HPDE6-E6E7 (cell line): ENCODE data around the gene APOA4.
"Not testable (repeated sequence)": the region's sequence is repeated elsewhere in the genome, so short reads cannot be mapped to it uniquely, and the experiment has no call there.

Source experiments
- DNase-seq: peaks from one replicate; pipeline ENCODE4 v3.0.0; 2011; ENCODE audit warnings: missing footprints; ENCODE audit errors: extremely low spot score

Gene APOA4

DNA sequence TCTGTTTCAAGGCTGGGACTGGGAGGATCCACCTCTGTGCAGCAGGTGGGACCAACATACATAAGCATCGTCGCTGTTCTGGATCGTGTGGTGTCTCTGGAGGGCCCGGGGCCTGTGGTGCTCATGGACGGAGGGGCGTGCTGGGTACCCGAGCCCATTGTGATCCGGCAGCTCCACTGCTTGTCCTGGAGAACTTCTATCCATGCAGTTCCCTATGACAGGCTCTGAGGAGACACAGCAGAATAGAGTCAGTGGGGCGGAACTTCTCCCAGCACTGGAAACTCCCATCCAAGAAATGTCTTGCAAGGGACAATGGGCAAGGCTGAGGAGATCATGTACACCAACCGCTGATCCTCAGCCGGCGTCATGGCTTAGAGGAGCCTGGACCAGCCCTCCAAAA lies 26.0 kb upstream of the APOA4 start:
- DNase-seq: no peak

DNA sequence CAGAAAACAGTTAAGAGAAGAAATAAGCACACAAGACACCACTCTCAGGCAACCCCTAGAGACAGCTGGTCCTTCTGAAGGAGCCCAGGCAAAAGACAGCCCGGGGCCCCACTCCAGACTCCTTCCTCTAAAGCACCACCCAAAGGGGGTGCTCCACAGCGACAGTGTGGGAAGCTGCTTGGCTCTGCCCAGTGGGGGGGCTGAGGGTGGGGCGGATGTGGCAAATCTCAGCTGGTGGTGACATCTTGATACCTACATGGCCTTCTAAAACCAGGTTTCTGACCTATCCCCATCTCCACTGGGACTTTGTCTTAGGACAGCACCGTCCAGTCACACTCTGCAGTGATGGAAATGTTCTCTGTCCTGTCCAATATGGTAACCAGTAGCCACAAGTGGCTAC lies 24.5 kb upstream of the APOA4 start:
- DNase-seq: no peak

GRCh38 chr11:116844722-116845121 lies 21.6 kb upstream of the APOA4 start:
- DNase-seq: no peak

- no peak for DNase-seq
These were observed 20.6 kb upstream of the APOA4 start for GRCh38 chr11:116843661-116844060.

DNA sequence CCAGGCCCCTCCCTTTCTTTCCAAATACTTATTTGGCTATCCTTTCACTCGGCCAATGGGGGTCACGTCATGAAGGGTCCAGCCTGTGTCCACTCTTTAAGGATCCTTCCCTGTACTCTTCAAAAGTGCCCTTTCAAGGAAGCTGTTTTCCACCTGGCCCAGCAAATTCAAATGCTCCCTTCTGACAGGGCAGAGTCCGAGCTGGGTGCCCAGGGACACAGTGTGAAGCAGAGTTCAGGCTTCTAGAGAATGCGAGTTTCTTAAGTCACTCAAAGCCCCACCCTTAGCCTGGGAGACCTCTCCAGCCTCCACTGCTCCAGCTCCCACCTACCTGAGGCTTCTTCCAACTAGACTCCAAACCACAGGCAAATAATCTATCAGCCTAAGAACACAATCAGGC lies 19.8 kb upstream of the APOA4 start:
- DNase-seq: no peak

DNA sequence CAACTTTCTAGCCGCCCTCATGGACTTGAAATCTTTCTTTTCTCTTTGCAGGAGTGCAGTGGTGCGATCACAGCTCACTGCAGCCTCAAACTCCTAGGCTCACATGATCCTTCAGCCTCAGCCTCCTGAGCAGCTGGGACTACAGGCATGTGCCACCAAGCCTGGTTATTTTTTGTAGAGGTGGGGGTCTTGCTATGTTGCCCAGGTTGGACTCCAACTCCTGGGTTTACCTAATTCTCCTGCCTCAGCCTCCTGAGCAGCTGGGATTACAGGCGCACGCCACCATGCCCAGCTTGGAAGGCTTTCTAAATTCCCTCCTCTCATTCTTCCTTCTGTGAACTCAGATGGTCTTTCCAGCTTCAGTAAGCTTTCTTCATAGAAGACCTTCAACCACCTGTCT lies 19.0 kb upstream of the APOA4 start:
- DNase-seq: no peak

- no peak for DNase-seq
These were observed 17.7 kb upstream of the APOA4 start for GRCh38 chr11:116840746-116841296.

DNA sequence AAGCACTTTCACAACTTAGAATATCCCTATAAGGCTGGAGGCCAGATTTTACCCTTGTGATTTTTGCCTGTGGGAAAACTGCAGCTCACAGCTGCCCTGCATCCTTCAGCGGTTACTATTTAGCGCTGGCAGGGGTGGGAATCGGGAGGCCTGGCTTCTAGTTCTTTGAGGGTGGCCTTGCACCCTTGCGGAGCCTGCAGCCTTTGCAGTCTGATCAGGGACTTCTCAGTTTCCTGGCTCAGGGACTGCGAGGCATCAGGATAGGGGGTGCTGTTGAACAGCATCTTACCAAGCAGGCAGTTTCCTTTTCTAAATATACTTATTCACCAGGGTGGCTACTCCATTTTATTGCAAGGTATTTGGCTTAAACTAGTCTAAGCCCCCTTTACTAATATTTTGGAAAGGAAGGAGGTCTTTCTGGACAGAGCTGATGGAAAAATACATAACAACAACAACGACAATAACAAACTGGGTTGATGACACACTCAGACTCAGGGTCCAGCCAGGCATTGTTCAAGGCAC lies 17.2 kb upstream of the APOA4 start:
- no peak for DNase-seq

GRCh38 chr11:116838321-116839084 lies 15.4 kb upstream of the APOA4 start:
- no peak for DNase-seq

- no peak for DNase-seq
These were observed 14.4 kb upstream of the APOA4 start, which contains the start of gene APOA1 for GRCh38 chr11:116837231-116838091. TSS of gene APOA1 (minus strand) at chr11:116837622. CDS start at chr11:116837387, 235 bp downstream.

GRCh38 chr11:116836632-116836991 lies 13.5 kb upstream of the APOA4 start:
- DNase-seq: no peak

DNA sequence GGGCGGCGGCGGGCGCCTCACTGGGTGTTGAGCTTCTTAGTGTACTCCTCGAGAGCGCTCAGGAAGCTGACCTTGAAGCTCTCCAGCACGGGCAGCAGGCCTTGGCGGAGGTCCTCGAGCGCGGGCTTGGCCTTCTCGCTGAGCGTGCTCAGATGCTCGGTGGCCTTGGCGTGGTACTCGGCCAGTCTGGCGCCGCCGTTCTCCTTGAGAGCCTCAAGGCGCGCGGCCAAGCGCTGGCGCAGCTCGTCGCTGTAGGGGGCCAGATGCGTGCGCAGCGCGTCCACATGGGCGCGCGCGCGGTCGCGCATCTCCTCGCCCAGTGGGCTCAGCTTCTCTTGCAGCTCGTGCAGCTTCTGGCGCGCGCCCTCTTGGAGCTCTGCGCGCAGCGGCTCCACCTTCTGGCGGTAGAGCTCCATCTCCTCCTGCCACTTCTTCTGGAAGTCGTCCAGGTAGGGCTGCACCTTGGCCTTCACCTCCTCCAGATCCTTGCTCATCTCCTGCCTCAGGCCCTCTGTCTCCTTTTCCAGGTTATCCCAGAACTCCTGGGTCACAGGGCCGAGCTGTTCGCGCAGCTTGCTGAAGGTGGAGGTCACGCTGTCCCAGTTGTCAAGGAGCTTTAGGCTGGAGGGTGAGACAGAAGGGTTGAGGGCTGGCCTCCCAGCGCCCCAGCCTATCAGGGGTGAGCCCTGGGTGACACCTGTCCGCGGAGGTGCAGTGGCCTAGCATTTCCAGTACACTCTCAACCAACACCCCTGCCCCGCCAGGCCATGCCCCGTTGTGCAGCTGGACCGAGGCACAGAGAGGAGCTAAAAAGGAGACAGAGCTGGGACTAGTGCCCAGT lies 12.9 kb upstream of the APOA4 start:
- peak; percentile 79 for DNase-seq

DNA sequence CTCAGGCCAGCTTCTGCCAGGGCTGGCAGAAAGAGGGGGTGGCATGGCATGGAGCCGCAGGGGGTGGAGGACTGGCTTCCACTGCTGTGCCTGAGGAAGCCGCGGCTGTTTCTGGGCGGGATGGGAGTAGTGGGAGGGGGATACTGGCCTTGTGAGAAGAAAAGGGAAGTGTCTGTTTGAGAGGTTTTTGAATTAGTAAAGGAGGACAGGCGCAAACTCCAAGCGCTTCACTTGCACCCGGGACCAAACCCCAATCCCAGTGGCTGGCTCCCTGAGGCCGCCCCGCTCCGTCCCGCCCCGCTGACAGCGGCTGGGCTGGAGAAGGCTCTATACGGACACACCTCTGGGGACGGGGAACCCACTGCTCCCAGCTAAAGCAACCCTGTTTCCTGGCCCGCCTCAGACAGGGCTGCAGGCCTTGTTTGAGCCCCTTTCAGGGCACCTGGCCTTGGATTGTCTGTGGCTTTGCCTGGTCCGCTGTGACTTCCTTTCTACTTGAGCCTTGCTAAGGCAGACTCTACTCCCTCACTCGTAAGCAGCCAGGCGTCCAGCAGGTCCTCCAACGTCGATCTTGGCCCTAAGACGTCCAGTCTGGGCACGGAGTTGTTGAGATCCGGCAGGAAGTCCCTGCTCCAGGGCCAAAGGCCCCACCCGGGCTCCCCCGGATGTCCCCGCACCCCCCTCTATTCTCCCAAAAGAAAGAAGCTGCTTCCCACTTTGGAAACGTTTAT lies 12.1 kb upstream of the APOA4 start:
- no peak for DNase-seq

GRCh38 chr11:116834535-116835041 lies 11.5 kb upstream of the APOA4 start:
- not testable (repeated sequence) for DNase-seq

DNA sequence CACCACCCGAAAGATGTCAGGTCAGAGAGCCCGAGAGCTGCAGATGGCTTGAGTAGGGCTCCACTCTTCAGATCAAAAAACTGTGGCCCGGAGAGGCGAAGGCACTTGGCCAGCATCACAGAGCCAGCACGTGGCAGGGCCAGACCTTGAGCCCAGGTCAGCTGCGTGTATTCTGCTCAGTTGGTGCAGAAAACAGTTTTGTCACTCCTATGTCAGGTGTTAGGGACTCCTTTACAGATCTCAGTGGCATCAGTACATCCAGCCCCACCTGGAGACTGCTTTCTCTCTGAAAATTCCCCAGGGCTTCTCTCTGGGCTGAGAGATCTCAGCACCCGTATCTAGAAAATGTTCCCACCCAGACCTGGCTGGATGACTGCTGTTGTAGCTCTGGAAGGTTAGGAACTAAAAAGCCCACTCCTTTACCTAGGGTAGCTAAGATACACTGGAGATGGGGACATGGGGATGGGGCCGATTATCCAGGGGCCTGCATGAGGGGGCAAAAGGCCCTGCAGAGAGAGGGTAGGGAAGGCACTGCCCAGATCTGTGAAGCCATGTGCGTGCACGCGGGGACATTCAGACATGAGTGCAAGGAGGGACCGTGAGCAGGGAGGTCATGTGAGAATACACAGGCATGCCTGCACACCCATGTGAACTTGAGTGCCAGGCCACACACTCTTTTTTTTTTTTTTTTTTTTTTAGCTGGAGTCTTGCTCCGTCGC lies 10.9 kb upstream of the APOA4 start:
- DNase-seq: no peak

DNA sequence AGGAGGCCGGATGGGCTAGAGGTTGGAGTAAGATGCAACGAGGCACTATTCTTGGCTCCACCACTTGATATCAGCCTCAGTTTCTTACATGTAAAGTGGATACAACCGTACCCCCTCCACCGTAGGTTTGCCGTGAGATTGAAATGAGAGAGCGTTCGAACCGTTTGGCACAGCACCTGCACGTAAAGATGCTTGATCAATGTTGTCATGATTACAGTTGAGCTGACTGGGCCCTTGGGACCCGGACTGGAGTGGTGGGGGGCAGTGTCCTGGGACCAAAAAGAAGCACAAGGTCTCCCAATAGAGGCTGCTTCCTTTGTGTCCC lies 10.3 kb upstream of the APOA4 start:
- DNase-seq: no peak

GRCh38 chr11:116832350-116833290 lies 9.5 kb upstream of the APOA4 start:
- DNase-seq: no peak

DNA sequence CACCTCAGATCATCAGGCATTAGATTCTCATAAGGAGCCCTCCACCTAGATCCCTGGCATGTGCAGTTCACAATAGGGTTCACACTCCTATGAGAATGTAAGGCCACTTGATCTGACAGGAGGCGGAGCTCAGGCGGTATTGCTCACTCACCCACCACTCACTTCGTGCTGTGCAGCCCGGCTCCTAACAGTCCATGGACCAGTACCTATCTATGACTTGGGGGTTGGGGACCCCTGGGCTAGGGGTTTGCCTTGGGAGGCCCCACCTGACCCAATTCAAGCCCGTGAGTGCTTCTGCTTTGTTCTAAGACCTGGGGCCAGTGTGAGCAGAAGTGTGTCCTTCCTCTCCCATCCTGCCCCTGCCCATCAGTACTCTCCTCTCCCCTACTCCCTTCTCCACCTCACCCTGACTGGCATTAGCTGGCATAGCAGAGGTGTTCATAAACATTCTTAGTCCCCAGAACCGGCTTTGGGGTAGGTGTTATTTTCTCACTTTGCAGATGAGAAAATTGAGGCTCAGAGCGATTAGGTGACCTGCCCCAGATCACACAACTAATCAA lies 8.8 kb upstream of the APOA4 start:
- no peak for DNase-seq
